ENCODE data around the gene TARS2.

The TARS2 gene, protein sequence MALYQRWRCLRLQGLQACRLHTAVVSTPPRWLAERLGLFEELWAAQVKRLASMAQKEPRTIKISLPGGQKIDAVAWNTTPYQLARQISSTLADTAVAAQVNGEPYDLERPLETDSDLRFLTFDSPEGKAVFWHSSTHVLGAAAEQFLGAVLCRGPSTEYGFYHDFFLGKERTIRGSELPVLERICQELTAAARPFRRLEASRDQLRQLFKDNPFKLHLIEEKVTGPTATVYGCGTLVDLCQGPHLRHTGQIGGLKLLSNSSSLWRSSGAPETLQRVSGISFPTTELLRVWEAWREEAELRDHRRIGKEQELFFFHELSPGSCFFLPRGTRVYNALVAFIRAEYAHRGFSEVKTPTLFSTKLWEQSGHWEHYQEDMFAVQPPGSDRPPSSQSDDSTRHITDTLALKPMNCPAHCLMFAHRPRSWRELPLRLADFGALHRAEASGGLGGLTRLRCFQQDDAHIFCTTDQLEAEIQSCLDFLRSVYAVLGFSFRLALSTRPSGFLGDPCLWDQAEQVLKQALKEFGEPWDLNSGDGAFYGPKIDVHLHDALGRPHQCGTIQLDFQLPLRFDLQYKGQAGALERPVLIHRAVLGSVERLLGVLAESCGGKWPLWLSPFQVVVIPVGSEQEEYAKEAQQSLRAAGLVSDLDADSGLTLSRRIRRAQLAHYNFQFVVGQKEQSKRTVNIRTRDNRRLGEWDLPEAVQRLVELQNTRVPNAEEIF

DNA sequence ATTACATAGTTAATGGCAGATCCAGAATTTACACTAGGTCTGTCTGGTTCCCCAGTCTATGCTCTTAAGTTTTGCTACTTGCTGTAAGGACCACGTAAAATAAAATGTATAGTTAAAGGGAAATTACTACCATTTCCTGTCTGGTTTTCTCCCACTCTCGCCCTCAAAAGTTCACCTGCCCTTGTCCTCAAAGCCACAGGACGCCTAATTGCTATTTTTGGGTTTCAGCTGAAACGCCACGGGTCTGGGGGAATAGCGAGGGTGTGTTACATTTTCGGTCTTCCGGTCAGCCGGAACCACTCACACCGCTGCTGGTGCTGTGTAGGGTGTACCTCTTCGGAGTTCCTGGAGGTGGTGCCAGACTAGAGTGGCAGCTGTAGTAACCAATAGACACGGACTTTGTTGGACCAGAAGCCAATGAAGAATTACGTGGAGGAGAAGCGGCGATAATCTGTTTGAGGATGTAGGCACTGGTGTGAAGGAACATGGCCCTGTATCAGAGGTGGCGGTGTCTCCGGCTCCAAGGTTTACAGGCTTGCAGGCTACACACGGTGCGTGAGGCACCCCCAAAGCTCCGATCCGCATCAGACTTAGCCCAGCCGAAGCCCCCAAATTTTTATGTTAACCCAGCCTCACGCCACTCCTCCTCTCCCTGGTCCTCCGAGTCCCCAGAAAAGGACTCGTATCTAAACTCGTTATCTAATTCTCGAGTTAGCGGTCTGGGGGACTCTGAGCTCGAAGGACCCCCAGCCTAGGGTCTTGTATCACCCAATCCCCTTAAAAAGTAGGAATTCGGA is at the start of gene TARS2:
TARS2 (plus strand) TSS at position 454 of the 797 bp plus-strand sequence; CDS start at position 486, 32 bp downstream.
- DNase-seq (ENCODE audit: low read depth in 3 of 3, low spot score in 1 of 3): peak; percentile 76 to 88 (median 87)

- DNase-seq (ENCODE audit: low read depth in 3 of 3, low spot score in 1 of 3): no peak
Observed at GRCh38 chr1:150441121-150441520, 46.1 kb upstream of the TARS2 start.

GRCh38 chr1:150444232-150444631 is 43.0 kb upstream of the TARS2 start:
- DNase-seq (ENCODE audit: low read depth in 3 of 3, low spot score in 1 of 3): no peak

DNA sequence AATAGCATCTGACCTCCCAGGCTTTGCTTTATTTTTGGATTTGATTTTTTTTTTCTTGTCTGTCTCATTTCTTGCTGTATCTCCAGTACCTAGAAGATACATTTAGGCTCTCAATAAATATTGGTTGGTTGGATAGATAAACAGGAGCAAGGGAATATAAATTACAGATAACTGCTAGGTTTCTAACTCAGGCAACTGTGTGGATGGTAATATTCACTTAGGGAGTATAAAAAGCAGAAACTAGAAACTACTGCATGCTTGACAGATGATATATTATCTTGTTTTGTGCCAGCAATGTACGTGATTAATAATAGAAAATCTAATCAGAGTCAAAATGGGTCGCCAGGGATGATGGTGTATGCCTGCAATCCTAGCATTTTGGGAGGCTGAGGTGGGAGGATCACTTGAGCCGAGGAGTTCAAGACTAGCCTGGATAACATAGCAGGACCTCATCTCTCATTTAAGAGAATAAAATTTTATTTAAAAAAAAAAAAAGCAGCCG is 31.0 kb upstream of the TARS2 start:
- no peak for DNase-seq (ENCODE audit: low read depth in 3 of 3, low spot score in 1 of 3)

GRCh38 chr1:150464422-150464826 is 22.8 kb upstream of the TARS2 start:
- peak; percentile 23 to 49 (median 39) for DNase-seq (ENCODE audit: low read depth in 3 of 3, low spot score in 1 of 3)

DNA sequence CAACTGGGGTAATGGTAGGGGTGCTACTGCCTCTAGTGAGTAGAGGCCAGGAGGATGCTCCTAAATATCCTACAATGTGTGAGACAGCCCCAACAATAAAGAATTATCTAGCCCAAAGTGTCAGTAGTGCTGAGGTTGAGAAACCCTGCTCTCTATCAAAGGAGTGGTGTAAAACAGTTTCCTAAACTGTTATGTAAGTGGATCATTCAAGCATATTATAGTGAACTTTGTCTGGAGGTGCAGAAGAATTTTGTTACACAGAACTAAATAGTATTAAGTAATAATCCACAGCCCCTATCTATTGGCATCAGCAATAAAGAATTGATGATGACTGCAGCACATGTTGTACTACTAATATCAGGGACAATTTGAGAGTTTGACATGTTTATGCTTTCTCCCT is 20.3 kb upstream of the TARS2 start:
- DNase-seq (ENCODE audit: low read depth in 3 of 3, low spot score in 1 of 3): no peak

DNA sequence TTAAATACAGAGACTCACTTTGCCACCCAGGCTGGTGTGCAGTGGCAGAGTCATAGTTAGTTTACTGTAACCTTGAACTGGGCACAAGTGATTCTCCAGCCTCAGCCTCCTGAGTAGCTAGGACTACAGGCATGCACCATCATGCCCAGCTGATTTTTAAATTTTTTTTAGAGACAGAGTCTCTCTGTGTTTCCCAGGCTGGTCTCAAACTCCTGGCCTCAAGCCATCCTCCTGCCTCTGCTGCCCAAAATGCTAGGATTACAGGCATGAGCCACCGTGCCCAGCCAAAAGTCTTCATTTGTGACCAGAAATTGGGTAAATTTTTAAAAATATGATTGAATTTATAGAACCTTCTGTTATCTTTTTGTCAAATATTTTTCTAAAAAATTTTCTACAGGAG is 17.9 kb upstream of the TARS2 start:
- no peak for DNase-seq (ENCODE audit: low read depth in 3 of 3, low spot score in 1 of 3)

DNA sequence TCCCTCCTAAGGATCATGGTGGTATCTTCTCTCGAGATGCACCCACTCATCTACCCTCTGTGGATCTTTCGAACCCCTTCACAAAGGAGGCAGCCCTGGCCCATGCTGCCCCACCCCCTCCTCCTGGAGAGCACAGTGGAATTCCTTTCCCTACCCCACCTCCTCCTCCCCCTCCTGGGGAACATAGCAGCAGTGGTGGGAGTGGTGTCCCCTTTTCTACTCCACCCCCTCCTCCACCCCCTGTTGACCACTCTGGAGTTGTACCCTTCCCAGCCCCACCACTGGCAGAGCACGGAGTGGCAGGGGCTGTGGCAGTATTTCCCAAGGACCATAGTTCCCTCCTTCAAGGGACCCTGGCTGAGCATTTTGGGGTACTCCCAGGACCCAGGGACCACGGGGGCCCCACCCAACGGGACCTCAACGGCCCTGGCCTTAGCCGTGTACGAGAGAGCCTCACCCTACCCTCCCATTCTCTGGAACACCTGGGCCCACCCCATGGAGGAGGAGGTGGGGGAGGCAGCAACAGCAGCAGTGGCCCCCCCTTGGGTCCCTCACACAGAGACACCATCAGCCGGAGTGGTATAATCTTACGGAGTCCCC is 14.5 kb upstream of the TARS2 start:
- DNase-seq (ENCODE audit: low read depth in 3 of 3, low spot score in 1 of 3): no peak

DNA sequence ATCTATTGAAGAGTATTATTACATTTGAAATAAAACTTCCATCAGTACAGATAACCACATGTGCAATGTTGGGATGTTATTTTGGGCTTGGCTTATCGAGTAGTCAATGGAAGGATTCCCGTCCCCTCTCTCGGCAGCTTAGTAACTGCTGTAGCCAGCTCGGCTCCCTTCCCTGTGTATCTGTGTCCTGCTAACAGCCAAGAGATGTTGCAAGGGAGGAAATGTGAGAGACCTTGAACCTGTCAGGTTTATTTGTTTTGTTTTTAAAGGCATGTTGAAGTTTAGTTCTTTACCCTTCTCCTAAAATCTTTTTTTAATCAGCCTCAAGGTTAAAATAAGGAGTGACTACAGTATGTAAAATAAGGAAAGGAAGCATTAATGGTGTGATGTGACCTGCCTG is 13.6 kb upstream of the TARS2 start:
- no peak for DNase-seq (ENCODE audit: low read depth in 3 of 3, low spot score in 1 of 3)

GRCh38 chr1:150474869-150475268 is 12.3 kb upstream of the TARS2 start:
- DNase-seq (ENCODE audit: low read depth in 3 of 3, low spot score in 1 of 3): no peak

DNA sequence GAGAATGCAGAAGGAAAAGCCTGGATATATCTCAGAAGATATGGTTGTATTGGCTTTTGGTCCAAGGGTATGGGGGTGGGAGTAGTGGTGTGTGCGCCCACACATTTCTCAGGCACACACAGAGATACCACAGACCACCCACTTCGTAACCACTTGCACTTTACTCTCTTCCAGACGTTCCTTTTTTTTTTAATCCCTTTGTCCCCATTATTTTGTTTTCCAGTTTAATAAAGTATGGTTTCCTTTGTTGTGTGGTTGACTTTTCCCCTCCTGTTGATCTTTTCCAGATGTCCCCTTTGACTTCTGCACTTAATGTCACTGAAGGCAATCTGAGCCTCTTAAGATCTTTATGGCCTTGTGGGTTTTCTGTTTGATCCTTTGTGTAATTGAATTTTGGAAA is 10.5 kb upstream of the TARS2 start:
- DNase-seq (ENCODE audit: low read depth in 3 of 3, low spot score in 1 of 3): no peak

- DNase-seq (ENCODE audit: low read depth in 3 of 3, low spot score in 1 of 3): no peak
Observed at GRCh38 chr1:150477320-150477719, 9.9 kb upstream of the TARS2 start.

- DNase-seq (ENCODE audit: low read depth in 3 of 3, low spot score in 1 of 3): no peak
Observed at GRCh38 chr1:150477733-150478132, 9.5 kb upstream of the TARS2 start.

DNA sequence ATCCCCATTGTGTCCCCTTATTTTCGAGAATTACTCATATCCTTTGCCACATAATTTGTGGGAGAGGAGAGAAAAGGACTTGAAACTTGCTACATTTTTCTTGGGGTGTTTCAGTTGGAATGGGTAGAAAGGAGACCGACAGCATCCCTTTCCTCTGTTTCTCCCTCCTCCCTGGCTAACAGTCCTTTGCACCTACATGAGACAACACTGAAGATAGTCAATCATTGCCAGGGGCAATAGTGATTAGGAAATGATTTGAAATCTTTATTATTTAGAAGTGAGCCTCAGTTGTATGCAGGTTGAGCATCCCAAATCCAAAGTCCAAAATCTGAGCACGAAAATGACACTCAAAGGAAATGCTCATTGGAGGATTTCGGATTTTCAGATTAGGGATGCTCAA is 7.8 kb upstream of the TARS2 start:
- no peak for DNase-seq (ENCODE audit: low read depth in 3 of 3, low spot score in 1 of 3)

- no peak for DNase-seq (ENCODE audit: low read depth in 3 of 3, low spot score in 1 of 3)
Observed at GRCh38 chr1:150479927-150480352, 7.3 kb upstream of the TARS2 start.

GRCh38 chr1:150484431-150484830 is 2.8 kb upstream of the TARS2 start:
- no peak for DNase-seq (ENCODE audit: low read depth in 3 of 3, low spot score in 1 of 3)

DNA sequence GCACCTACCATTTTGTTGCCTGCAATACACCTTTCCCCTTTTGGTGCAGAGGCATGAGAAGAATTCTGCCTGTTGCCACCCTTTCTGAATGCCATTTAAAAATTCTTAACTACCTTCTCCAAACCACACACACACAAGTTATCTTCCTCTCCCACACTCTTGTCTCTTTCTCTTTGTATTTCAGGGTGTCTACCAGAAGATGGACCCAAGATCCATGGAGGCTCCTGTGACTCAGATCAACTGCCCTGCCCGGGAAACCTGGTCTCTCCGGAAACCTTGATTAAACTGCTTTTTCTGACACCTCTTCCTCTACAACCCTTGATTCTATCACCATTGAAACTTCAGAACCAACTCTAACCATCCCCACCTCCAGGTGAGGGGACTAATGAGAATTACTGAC is 2.4 kb upstream of the TARS2 start:
- no peak for DNase-seq (ENCODE audit: low read depth in 3 of 3, low spot score in 1 of 3)

DNA sequence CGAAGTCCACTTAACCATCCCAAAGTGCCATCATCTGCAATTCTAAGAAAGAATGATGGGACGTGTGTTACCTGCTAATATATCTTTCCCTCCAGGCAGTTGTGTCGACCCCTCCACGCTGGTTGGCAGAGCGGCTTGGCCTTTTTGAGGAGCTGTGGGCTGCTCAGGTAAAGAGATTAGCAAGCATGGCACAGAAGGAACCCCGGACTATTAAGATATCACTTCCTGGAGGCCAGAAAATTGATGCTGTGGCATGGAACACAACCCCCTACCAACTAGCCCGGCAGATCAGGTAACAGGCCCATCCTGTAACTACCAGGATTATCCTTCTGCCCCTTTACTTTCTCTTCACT is 520 bp downstream of the TARS2 start:
- no peak for DNase-seq (ENCODE audit: low read depth in 3 of 3, low spot score in 1 of 3)

DNA sequence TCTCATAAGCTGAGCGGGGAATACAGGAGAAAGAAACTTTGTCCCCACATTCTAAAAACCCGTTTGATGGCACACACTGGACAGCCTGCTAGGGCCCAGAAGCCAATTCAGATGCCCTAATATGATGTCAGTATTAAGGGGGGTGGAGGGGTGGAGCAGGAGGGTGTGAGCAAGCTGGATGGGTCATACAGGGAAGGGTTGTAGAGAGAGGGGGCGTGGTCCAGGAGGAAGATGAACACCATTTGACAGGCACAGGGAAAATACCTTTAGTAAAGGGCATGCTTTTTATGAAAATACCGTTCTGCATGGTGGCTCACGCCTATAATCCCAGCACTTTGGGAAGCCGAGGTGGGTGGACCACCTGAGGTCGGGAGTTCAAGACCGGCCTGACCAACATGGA is 6.0 kb downstream of the TARS2 start:
- DNase-seq (ENCODE audit: low read depth in 3 of 3, low spot score in 1 of 3): no peak

- DNase-seq (ENCODE audit: low read depth in 3 of 3, low spot score in 1 of 3): no peak
Observed at GRCh38 chr1:150498342-150498741, 11.1 kb downstream of the TARS2 start.

DNA sequence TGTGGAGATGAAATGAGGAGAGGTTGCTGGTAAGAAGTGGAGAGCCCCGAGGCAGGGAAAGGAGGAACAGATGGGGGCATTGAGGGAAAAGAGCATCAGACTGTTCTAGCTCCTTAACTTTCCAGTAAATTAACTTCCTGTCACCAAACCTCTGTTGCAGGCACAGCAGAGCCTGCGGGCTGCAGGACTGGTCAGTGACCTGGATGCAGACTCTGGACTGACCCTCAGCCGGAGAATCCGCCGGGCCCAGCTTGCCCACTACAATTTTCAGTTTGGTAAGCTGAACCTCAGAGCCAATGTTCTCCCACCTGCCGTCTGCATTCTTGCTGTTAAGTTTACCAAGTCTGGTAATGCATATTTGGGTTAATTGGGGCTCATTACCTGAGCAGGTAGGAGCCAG is 18.2 kb downstream of the TARS2 start:
- DNase-seq (ENCODE audit: low read depth in 3 of 3, low spot score in 1 of 3): no peak
